HL-60 (cell line): ENCODE data around the gene PLA2G4D.

Experiments used
- POLR2AphosphoS5 ChIP-seq: IDR thresholded peaks from 2 replicates; pipeline ENCODE4 v1.6.1; 2012; ENCODE audit warnings: low read depth
- REST ChIP-seq: IDR thresholded peaks from 2 replicates; pipeline ENCODE4 v1.6.1; 2012; ENCODE audit warnings: low read depth; ENCODE audit not compliant: insufficient replicate concordance
- TF ChIP-seq, protein P1 (sequence below): IDR thresholded peaks from one replicate; pipeline ENCODE4 v1.5.1; 2011; ENCODE audit warnings: low read length, control low read depth, inconsistent platforms; ENCODE audit not compliant: insufficient read depth

- TF ChIP-seq, protein P1, sequence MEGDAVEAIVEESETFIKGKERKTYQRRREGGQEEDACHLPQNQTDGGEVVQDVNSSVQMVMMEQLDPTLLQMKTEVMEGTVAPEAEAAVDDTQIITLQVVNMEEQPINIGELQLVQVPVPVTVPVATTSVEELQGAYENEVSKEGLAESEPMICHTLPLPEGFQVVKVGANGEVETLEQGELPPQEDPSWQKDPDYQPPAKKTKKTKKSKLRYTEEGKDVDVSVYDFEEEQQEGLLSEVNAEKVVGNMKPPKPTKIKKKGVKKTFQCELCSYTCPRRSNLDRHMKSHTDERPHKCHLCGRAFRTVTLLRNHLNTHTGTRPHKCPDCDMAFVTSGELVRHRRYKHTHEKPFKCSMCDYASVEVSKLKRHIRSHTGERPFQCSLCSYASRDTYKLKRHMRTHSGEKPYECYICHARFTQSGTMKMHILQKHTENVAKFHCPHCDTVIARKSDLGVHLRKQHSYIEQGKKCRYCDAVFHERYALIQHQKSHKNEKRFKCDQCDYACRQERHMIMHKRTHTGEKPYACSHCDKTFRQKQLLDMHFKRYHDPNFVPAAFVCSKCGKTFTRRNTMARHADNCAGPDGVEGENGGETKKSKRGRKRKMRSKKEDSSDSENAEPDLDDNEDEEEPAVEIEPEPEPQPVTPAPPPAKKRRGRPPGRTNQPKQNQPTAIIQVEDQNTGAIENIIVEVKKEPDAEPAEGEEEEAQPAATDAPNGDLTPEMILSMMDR: no peak
- TF ChIP-seq POLR2AphosphoS5 (no peak), REST (no peak)
Measured at GRCh38 chr15:42138411-42138810, 44.0 kb upstream of the PLA2G4D start.
